Right forelimb (tissue), 1 donor: ENCODE data around the gene COX10.
"Not testable (repeated sequence)": the region's sequence is repeated elsewhere in the genome, so short reads cannot be mapped to it uniquely, and the experiment has no call there.

Source experiments
- DNase-seq: peaks from one replicate; pipeline ENCODE4 v3.0.0-alpha.2; 2018

COX10 gene

DNA sequence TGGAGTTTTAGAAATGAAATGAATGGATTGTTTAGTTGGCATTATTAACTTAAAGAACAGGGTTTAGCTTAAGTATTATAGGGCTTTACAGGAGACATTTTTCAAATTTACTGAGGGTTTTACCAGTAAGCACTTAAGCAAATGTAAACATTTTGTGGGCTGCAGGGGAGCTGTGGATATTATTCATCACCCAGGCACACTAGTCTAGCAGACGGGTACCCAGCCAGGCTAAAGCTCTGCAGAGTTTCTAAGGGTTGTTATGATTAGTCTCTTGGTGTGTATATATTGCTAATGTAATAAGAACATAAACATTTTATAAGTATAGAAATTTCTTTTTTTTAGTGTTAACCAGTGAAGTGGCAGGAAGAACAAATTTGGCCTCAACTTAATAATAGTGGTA, 110.6 kb downstream of the COX10 start:
- not testable (repeated sequence) for DNase-seq

- not testable (repeated sequence) for DNase-seq
Observed at GRCh38 chr17:14182084-14182483, 112.8 kb downstream of the COX10 start.

GRCh38 chr17:14184536-14184935, 115.2 kb downstream of the COX10 start:
- DNase-seq: not testable (repeated sequence)

- DNase-seq: not testable (repeated sequence)
Observed at GRCh38 chr17:14186443-14186842, 117.1 kb downstream of the COX10 start.

GRCh38 chr17:14190774-14191173, 121.5 kb downstream of the COX10 start:
- DNase-seq: not testable (repeated sequence)

DNA sequence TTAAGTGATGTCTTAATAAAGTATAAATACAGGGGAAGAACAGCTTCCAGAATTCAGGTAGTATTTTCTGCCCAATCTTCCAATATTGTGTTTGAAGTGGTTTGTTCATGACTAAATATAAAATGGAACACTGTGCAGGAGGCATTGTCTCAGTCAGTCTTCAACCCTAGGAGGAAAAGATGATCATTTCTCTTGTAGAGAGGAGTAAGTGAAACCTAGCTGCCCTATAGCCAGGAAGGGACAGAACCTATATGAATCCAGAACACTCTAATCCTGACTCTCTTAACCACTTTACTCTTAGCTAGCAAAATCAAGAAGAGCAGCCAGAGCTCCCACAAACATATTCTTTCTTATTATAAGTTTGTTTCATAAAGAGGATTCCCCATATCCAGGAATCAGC, 122.2 kb downstream of the COX10 start:
- DNase-seq: not testable (repeated sequence)

DNA sequence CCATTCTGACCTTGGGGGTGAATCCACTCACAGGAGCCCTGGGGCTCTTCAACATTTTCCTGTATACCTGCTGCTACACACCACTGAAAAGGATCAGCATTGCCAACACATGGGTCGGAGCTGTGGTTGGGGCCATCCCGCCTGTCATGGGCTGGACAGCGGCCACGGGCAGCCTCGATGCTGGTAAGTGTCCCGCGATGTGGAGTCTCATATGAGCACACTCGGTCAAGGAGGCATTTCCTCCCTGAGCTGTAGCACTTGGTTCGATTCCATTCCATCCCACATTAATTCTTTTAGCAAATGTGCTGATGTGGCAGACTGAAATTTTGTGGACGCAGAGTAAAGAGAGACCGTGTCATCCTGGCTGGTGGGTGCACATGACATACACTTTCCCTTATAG, 122.7 kb downstream of the COX10 start:
- DNase-seq: not testable (repeated sequence)

- not testable (repeated sequence) for DNase-seq
Observed at GRCh38 chr17:14192636-14193344, 123.5 kb downstream of the COX10 start.

- DNase-seq: no peak
Observed at GRCh38 chr17:14196377-14196997, 127.2 kb downstream of the COX10 start.

- no peak for DNase-seq
Observed at GRCh38 chr17:14197057-14197456, 127.8 kb downstream of the COX10 start.

- no peak for DNase-seq
Observed at GRCh38 chr17:14197586-14197985, 128.3 kb downstream of the COX10 start.

- DNase-seq: no peak
Observed at GRCh38 chr17:14198013-14198412, 128.7 kb downstream of the COX10 start.

DNA sequence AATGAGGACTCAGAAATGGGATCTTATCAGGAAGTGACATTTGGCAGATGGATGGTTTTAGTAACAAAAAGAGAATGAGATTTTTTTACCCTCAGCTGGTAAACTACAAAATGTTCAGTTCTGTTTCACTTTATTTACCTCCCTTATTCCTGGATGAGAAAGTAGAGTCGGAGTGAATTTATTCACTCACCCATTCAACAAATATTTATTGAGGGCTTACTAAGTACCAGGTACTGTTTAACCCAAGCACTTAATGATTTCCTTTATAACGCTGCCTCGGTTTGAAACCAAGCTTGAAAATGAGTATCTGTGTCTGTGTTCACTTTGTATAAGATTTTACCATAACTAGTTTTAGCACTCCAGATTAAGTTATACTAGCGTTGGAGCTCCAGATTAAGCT, 129.3 kb downstream of the COX10 start:
- DNase-seq: no peak

DNA sequence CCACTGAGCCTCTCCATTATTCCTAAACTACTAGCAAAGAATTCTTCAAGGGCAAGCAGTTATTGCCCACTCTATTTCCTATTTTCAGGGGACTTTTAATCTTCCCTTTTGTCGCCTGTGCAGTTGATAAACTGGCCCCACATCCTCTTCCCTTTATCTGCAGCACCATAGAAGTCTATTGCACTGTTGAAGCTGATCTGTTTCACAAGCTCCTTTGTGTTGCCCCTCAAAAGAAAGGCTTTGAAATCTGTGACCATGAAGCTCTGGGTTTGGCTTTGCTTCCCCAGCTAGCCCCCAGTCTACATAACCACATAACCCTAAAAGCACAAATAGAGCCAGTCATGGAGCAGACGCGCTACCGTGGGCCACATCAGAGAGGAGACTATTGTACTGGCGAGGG, 130.3 kb downstream of the COX10 start:
- no peak for DNase-seq

DNA sequence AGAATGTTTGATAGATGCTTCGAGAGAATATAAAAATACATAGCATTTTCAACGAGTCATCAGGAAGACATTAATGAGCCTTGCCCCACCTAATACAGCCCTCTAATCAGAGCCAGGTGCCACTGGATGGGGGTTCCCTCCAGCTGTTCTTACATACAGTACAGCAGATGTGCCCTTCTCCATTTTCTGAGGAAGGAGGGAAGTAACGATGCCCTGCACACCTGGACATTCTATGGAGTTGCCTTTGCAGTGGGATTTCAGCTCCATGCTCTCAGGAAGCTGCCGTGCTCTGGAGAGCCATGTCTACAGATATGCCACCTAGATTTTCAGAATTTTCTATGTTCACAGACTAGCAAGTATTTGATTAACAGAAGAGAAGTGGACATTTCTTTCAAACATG, 131.1 kb downstream of the COX10 start:
- DNase-seq: no peak

- DNase-seq: no peak
Observed at GRCh38 chr17:14201021-14201987, 132.0 kb downstream of the COX10 start.

DNA sequence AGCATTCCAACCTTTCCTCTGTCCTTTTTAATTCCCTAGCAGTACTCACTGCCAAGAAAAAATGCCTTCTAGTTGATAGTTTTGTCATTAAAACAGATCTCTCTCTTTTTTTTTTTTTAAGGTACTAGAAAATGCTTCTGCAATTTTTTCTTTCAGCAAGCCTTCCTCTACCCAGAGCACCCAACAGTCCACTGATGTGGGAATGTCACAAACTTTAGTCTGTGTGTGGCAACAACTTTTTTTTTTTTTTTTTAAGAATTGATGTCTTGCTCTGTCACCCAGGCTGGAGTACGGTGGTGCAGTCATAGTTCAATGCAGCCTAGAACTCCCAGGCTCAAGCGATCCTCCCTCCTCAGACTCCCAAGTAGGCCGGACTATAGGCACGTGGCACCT, 132.7 kb downstream of the COX10 start:
- no peak for DNase-seq

- DNase-seq: no peak
Observed at GRCh38 chr17:14202388-14203166, 133.3 kb downstream of the COX10 start.

DNA sequence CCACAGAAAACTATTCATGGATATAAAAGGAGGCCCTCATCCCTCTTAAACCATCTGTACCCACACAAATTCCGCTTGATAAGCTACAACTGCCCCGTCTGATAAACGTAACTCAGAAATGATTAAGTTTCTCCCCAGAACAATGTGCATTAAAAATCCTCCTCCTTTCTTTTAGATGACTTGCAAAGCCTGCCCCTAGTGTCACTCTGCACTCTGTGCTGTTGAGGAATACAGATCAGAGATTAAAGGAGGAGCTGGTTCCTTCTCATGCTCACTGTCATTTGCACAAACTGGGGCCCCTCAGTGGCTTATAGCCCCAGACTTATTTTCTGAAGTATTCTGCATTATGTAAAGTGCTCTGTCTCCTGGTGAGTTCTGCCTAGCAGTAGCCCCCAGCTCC, 134.1 kb downstream of the COX10 start:
- no peak for DNase-seq

DNA sequence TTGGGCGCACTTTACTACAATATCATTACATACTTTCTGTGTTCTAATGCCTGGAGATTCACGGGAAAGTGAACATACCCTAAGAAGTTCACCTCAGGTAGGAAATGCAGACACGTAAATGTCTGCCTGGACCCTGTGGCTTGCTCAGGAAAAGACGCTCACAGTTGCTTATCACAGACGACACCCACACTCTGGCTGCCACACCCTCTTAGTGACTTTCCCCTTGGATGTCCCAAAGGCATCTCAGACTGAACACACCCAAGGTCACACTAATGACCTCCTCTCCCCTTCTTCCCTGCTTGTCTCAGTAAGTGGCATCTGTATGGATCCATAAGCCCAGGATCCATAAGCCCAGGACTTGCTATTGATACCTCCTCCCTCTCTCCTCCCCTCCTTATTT, 134.8 kb downstream of the COX10 start:
- DNase-seq: no peak

- DNase-seq: no peak
Observed at GRCh38 chr17:14204546-14204945, 135.2 kb downstream of the COX10 start.

- DNase-seq: no peak
Observed at GRCh38 chr17:14205380-14205779, 136.1 kb downstream of the COX10 start.

GRCh38 chr17:14205992-14206461, 136.7 kb downstream of the COX10 start:
- DNase-seq: no peak
